Trophoblast cell (in vitro differentiated cells and primary cell): Measurements from ENCODE around the gene COL23A1.

Experiments
- DNase-seq, 2 donors: peaks; one replicate each; pipeline ENCODE4 v3.0.0-alpha.2; 2016
- H2AFZ ChIP-seq: 2 replicates; pipeline ENCODE4 v1.6.1; 2013; ENCODE audit warnings: low read length, moderate library complexity, mild to moderate bottlenecking; ENCODE audit not compliant: insufficient read depth, poor library complexity
- H2AK5ac ChIP-seq: 2 replicates; pipeline ENCODE4 v1.6.1; 2013; ENCODE audit warnings: mild to moderate bottlenecking, low read length
- H2BK120ac ChIP-seq: 2 replicates; pipeline ENCODE4 v1.6.1; 2013; ENCODE audit warnings: low read length, mild to moderate bottlenecking, moderate library complexity; ENCODE audit not compliant: insufficient read depth, poor library complexity
- H2BK12ac ChIP-seq: 2 replicates; pipeline ENCODE4 v1.6.1; 2013; ENCODE audit warnings: mild to moderate bottlenecking, low read length, moderate library complexity
- H2BK5ac ChIP-seq: 2 replicates; pipeline ENCODE4 v1.6.1; 2013; ENCODE audit warnings: low read length, low read depth, moderate library complexity, mild to moderate bottlenecking; ENCODE audit not compliant: poor library complexity
- H3K14ac ChIP-seq: 2 replicates; pipeline ENCODE4 v1.6.1; 2013; ENCODE audit warnings: mild to moderate bottlenecking, low read length
- H3K18ac ChIP-seq: 2 replicates; pipeline ENCODE4 v1.6.1; 2013; ENCODE audit warnings: mild to moderate bottlenecking, low read length
- H3K23ac ChIP-seq: 2 replicates; pipeline ENCODE4 v1.6.1; 2013; ENCODE audit warnings: low read length
- H3K27ac ChIP-seq: 2 replicates; pipeline ENCODE4 v1.5.1; 2013; ENCODE audit warnings: low read depth, mild to moderate bottlenecking, inconsistent platforms, low read length, moderate library complexity
- H3K27me3 ChIP-seq: 2 replicates; pipeline ENCODE4 v1.6.1; 2013; ENCODE audit warnings: inconsistent platforms, mild to moderate bottlenecking, low read length, moderate library complexity; ENCODE audit not compliant: insufficient read depth
- H3K36me3 ChIP-seq, 2 experiments: 1 replicate in 1 of 2; 2 replicates in 1 of 2; pipeline ENCODE4 v1.6.1; 2013; ENCODE audit warnings: low read length in 2 of 2, mild to moderate bottlenecking in 2 of 2, moderate library complexity in 1 of 2; ENCODE audit not compliant: insufficient read depth in 2 of 2, control insufficient read depth in 1 of 2
- H3K4ac ChIP-seq: 2 replicates; pipeline ENCODE4 v1.6.1; 2013; ENCODE audit warnings: low read depth, mild to moderate bottlenecking, low read length, moderate library complexity
- H3K4me1 ChIP-seq, 2 experiments: 1 replicate in 1 of 2; 2 replicates in 1 of 2; pipeline ENCODE4 v1.6.1; 2013; ENCODE audit warnings: low read length in 2 of 2, mild to moderate bottlenecking in 2 of 2, moderate library complexity in 1 of 2; ENCODE audit not compliant: insufficient read depth in 2 of 2, control insufficient read depth in 1 of 2
- H3K4me2 ChIP-seq: 2 replicates; pipeline ENCODE4 v1.6.1; 2013; ENCODE audit warnings: inconsistent platforms, mild to moderate bottlenecking, low read length, moderate library complexity
- H3K4me3 ChIP-seq: 2 replicates; pipeline ENCODE4 v1.5.1; 2013; ENCODE audit warnings: mild to moderate bottlenecking, low read depth, low read length, inconsistent platforms
- H3K79me1 ChIP-seq: one replicate; pipeline ENCODE4 v1.6.1; 2013; ENCODE audit warnings: low read length
- H3K79me2 ChIP-seq: 2 replicates; pipeline ENCODE4 v1.6.1; 2013; ENCODE audit warnings: low read length, mild to moderate bottlenecking; ENCODE audit not compliant: control insufficient read depth, insufficient read depth, poor library complexity
- H3K9ac ChIP-seq: 2 replicates; pipeline ENCODE4 v1.6.1; 2013; ENCODE audit warnings: mild to moderate bottlenecking, low read length
- H3K9me3 ChIP-seq: 2 replicates; pipeline ENCODE4 v1.6.1; 2013; ENCODE audit warnings: low read depth, mild to moderate bottlenecking, control low read depth, inconsistent platforms, low read length; ENCODE audit not compliant: insufficient read depth
- H4K12ac ChIP-seq: 2 replicates; pipeline ENCODE4 v1.6.1; 2013; ENCODE audit warnings: low read depth, mild to moderate bottlenecking, low read length, moderate library complexity
- H4K8ac ChIP-seq: 2 replicates; pipeline ENCODE4 v1.6.1; 2013; ENCODE audit warnings: low read depth, mild to moderate bottlenecking, low read length, moderate library complexity
- H4K91ac ChIP-seq: one replicate; pipeline ENCODE4 v1.6.1; 2013; ENCODE audit warnings: low read depth, mild to moderate bottlenecking, low read length, moderate library complexity
- WGBS: extraction: QIAGEN DNeasy Blood & Tissue Kit; methylation state at CpG from one replicate; pipeline ENCODE4 v1.1.7; 2013; ENCODE audit warnings: missing lambda C conversion rate; ENCODE audit not compliant: insufficient read length, insufficient coverage; ENCODE audit errors: extremely low coverage; 5-methylcytosine and 5-hydroxymethylcytosine counted together

The COL23A1 gene

DNA sequence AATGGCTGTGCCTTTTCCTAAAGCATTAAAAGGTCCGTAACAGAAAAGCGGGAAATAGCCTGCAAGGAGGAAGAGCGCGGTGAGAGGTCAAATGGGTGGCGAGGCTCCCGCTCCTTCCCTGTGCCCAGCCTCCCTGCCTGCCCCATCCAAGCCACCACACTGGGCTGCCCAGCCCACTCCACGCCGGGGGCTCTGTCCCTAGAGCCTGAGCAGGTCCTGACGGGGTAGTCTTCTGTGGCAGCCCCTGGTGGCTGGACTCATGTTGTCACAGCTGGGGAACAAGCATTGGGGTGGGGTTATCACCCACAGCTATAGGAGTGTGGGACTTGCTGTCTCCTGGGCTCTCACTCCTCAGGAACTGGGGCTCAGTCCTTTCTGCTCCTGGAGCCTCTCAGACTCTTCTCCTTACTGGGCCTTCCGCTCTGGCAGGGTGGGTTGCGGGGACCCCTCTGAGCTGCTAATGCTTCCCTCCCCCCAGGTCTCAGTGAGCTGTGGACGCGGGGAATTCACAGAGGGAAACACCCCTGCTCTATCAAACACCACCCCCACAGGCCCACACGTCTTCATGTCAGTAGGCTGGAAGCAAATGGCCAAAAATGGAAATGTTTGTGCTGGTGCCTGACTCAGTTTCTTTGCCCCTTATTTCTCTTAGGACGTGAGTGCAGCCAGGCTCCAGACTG is 205.2 kb downstream of the COL23A1 start:
- no peak overlapping the region for H2BK5ac ChIP-seq
- no peak overlapping the region for H4K12ac ChIP-seq
- no peak overlapping the region for H3K27ac ChIP-seq
- H3K27me3 ChIP-seq, result no peaks in the 10 kb centered on the region
- H3K4ac ChIP-seq, result no peak overlapping the region
- no peak overlapping the region for H3K18ac ChIP-seq
- no peak overlapping the region for H2BK120ac ChIP-seq
- no peaks in the 10 kb centered on the region for H3K79me2 ChIP-seq
- H3K4me1 ChIP-seq, result no peaks in the 10 kb centered on the region
- H2BK12ac ChIP-seq, result no peak overlapping the region
- no CpG with 5 or more reads among the region's 15 CpGs for WGBS
- H3K9ac ChIP-seq, result no peak overlapping the region
- no peaks in the 10 kb centered on the region for H3K79me1 ChIP-seq
- H3K4me3 ChIP-seq, result no peak overlapping the region
- no peak for DNase-seq
- no peak overlapping the region for H4K91ac ChIP-seq
- no peak overlapping the region for H2AFZ ChIP-seq
- H3K14ac ChIP-seq, result no peak overlapping the region
- H3K4me2 ChIP-seq, result no peak overlapping the region
- H4K8ac ChIP-seq, result no peak overlapping the region
- H3K36me3 ChIP-seq, result no peaks in the 10 kb centered on the region
- H2AK5ac ChIP-seq, result no peak overlapping the region
- no peak overlapping the region for H3K23ac ChIP-seq
- no peaks in the 10 kb centered on the region for H3K9me3 ChIP-seq

DNA sequence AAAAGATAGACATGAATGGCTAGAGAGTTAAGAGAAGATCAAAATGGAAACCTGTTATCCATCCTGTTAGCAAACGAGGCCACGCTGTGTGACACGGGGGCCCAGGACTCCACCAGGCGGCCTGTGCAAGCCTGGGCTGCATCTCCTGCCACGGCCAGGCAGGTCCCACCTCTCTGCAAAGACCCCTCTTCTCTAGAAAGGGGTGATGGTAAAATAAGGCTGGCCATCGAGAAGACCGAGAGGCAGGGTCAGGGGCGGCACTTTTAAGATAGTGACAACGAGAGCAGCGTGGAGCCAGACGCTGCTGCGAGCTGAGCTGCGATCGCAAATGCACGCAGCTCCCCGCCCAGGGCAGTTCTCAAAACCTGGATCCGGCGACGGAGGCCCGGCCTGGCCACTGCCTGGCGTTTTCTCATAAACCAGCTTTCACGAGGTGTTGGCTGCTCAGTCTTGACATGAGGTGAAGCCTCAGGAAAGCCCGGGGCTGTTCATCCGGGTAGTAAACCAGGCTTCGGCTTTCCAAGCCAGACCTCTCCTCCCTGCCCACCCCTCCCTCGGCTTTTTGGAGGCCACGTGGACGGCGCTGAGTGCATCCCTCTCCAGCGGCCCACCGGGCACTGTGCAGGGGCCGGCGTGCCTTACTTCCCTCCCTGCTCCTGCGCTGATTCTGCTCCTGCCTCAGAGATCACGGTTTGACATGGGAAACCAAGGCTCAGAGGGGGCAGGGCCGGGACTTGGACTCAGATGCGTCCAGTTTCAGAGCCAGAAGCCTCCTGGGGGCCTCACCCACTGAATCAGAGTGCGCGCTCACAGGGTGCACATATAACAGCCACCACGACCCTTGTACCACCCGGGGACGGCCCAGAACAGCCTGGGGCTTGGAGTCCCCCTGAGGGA is 206.0 kb downstream of the COL23A1 start:
- no peak overlapping the region for H3K4me2 ChIP-seq
- no peak overlapping the region for H4K8ac ChIP-seq
- no peak overlapping the region for H3K9ac ChIP-seq
- H4K91ac ChIP-seq, result no peak overlapping the region
- H2AK5ac ChIP-seq, result no peak overlapping the region
- no peak for DNase-seq
- no peak overlapping the region for H3K4ac ChIP-seq
- H2BK120ac ChIP-seq, result no peak overlapping the region
- H3K79me2 ChIP-seq, result no peaks in the 10 kb centered on the region
- H3K4me1 ChIP-seq, result no peaks in the 10 kb centered on the region
- no peak overlapping the region for H2BK12ac ChIP-seq
- H3K23ac ChIP-seq, result no peak overlapping the region
- H3K14ac ChIP-seq, result no peak overlapping the region
- H2AFZ ChIP-seq, result no peak overlapping the region
- no peak overlapping the region for H2BK5ac ChIP-seq
- no peak overlapping the region for H3K4me3 ChIP-seq
- no peak overlapping the region for H4K12ac ChIP-seq
- no CpG with 5 or more reads among the region's 42 CpGs for WGBS
- no peaks in the 10 kb centered on the region for H3K79me1 ChIP-seq
- H3K9me3 ChIP-seq, result no peaks in the 10 kb centered on the region
- no peak overlapping the region for H3K18ac ChIP-seq
- no peak overlapping the region for H3K27ac ChIP-seq
- no peaks in the 10 kb centered on the region for H3K27me3 ChIP-seq
- no peaks in the 10 kb centered on the region for H3K36me3 ChIP-seq

DNA sequence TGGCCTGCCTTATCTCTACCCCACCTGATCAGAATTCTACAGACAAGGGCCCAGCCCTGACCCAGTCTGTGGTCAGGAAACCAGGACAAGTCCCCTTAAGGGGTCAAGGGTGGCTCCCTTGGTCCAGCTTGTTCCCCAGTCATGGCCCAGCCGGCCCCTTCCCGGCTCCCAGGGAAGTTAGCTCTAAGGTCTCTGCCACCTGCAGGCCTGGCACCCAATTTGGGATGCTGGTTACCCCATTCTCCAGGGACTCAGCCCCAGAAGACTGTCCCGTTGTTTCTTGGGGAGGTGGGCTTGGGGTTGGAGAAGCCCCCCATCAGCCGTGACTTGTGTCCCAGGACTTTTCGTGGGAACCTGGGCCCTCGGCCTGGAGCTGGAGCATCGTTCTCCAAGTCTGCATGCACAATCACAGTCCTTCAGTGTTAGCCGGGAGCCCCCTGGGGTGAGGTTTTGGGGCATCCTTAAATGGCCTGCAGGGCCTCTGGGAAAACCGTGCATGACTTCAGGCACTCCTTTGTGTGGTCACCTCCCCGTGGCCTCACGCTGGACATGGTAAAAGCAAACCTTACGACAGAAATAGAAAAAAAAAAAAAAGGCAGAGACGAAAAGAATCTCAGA is 206.8 kb downstream of the COL23A1 start:
- no peak for DNase-seq
- no peak overlapping the region for H4K12ac ChIP-seq
- no peak overlapping the region for H3K4ac ChIP-seq
- H3K4me3 ChIP-seq, result no peak overlapping the region
- no CpG with 5 or more reads among the region's 13 CpGs for WGBS
- no peak overlapping the region for H2BK12ac ChIP-seq
- no peak overlapping the region for H3K18ac ChIP-seq
- H3K79me2 ChIP-seq, result no peaks in the 10 kb centered on the region
- no peak overlapping the region for H2AK5ac ChIP-seq
- H3K23ac ChIP-seq, result no peak overlapping the region
- H2BK120ac ChIP-seq, result no peak overlapping the region
- no peak overlapping the region for H4K91ac ChIP-seq
- H3K14ac ChIP-seq, result no peak overlapping the region
- H3K9ac ChIP-seq, result no peak overlapping the region
- H3K4me1 ChIP-seq, result no peaks in the 10 kb centered on the region
- no peak overlapping the region for H3K27ac ChIP-seq
- no peak overlapping the region for H2BK5ac ChIP-seq
- H3K36me3 ChIP-seq, result no peaks in the 10 kb centered on the region
- H3K27me3 ChIP-seq, result no peaks in the 10 kb centered on the region
- H3K9me3 ChIP-seq, result no peaks in the 10 kb centered on the region
- H2AFZ ChIP-seq, result no peak overlapping the region
- no peaks in the 10 kb centered on the region for H3K79me1 ChIP-seq
- no peak overlapping the region for H4K8ac ChIP-seq
- no peak overlapping the region for H3K4me2 ChIP-seq

- Histone ChIP-seq H2BK120ac (no peak overlapping the region), H3K4me1 (no peaks in the 10 kb centered on the region)
- DNase-seq, result no peak
Measured at GRCh38 chr5:178382754-178383164, 207.4 kb downstream of the COL23A1 start.

More at GRCh38 chr5:178382754-178383164, 207.4 kb downstream of the COL23A1 start:
- no peak overlapping the region for H3K9ac ChIP-seq
- no peak overlapping the region for H3K14ac ChIP-seq
- no peak overlapping the region for H4K8ac ChIP-seq
- H3K4me2 ChIP-seq, result no peak overlapping the region
- H3K23ac ChIP-seq, result no peak overlapping the region
- no peaks in the 10 kb centered on the region for H3K79me1 ChIP-seq
- no peaks in the 10 kb centered on the region for H3K27me3 ChIP-seq
- H2AFZ ChIP-seq, result no peak overlapping the region
- no peaks in the 10 kb centered on the region for H3K9me3 ChIP-seq
- H3K4ac ChIP-seq, result no peak overlapping the region
- H3K79me2 ChIP-seq, result no peaks in the 10 kb centered on the region
- H4K91ac ChIP-seq, result no peak overlapping the region
- no peak overlapping the region for H2BK12ac ChIP-seq
- no peak overlapping the region for H3K27ac ChIP-seq
- H3K36me3 ChIP-seq, result no peaks in the 10 kb centered on the region
- H3K4me3 ChIP-seq, result no peak overlapping the region
- WGBS, result no CpG with 5 or more reads among the region's 8 CpGs
- H3K18ac ChIP-seq, result no peak overlapping the region
- H2BK5ac ChIP-seq, result no peak overlapping the region
- H2AK5ac ChIP-seq, result no peak overlapping the region
- H4K12ac ChIP-seq, result no peak overlapping the region
